Measurements from ENCODE around the gene MICAL3.
A peak's percentile ranks its signal among the peaks of the same experiment; 100 is the strongest.
"Not testable (repeated sequence)": the region's sequence is repeated elsewhere in the genome, so short reads cannot be mapped to it uniquely, and the experiment has no call there.

Gene MICAL3

GRCh38 chr22:18024276-18024939, at the start of gene MICAL3:
TSS of gene MICAL3 (minus strand) at chr22:18024561. CDS start at chr22:17906812, 117,749 bp downstream.
- DNase-seq, result peak; percentile 11

- DNase-seq, result not testable (repeated sequence)
Observed at GRCh38 chr22:18073927-18074326, 49.6 kb upstream of the MICAL3 start.

GRCh38 chr22:18073467-18073866, 49.1 kb upstream of the MICAL3 start:
- no peak for DNase-seq

GRCh38 chr22:18071968-18072310, 47.6 kb upstream of the MICAL3 start:
- peak; percentile 24 for DNase-seq

- not testable (repeated sequence) for DNase-seq
Observed at GRCh38 chr22:18071307-18071967, 47.1 kb upstream of the MICAL3 start.

GRCh38 chr22:18070556-18071306, 46.4 kb upstream of the MICAL3 start:
- no peak for DNase-seq

GRCh38 chr22:18070041-18070440, 45.7 kb upstream of the MICAL3 start:
- no peak for DNase-seq

GRCh38 chr22:18069041-18069440, 44.7 kb upstream of the MICAL3 start:
- no peak for DNase-seq

- no peak for DNase-seq
Observed at GRCh38 chr22:18068381-18068988, 44.1 kb upstream of the MICAL3 start.

GRCh38 chr22:18067548-18068341, 43.4 kb upstream of the MICAL3 start:
- no peak for DNase-seq

- no peak for DNase-seq
Observed at GRCh38 chr22:18067121-18067520, 42.8 kb upstream of the MICAL3 start.

GRCh38 chr22:18066181-18066859, 42.0 kb upstream of the MICAL3 start:
- DNase-seq, result no peak

- no peak for DNase-seq
Observed at GRCh38 chr22:18065256-18065655, 40.9 kb upstream of the MICAL3 start.

GRCh38 chr22:18064636-18065035, 40.3 kb upstream of the MICAL3 start:
- DNase-seq, result no peak

- DNase-seq, result not testable (repeated sequence)
Observed at GRCh38 chr22:18063715-18064114, 39.4 kb upstream of the MICAL3 start.

GRCh38 chr22:18063306-18063705, 38.9 kb upstream of the MICAL3 start:
- no peak for DNase-seq

GRCh38 chr22:18062421-18062820, 38.1 kb upstream of the MICAL3 start:
- no peak for DNase-seq

- DNase-seq, result no peak
Observed at GRCh38 chr22:18060646-18061620, 36.6 kb upstream of the MICAL3 start.

GRCh38 chr22:18059991-18060390, 35.6 kb upstream of the MICAL3 start:
- DNase-seq, result no peak

GRCh38 chr22:18059473-18059872, 35.1 kb upstream of the MICAL3 start:
- DNase-seq, result no peak

GRCh38 chr22:18059094-18059417, 34.7 kb upstream of the MICAL3 start:
- DNase-seq, result no peak
